ENCODE data around the gene ATP2B1. TPM values are rescaled to one million over a fixed set of nuclear protein-coding genes. Genes with fewer than 3 reads are reported as not detected.

ATP2B1 gene
- total and polyA plus RNA-seq, 7 experiments from 2014 or later, result 11.0 to 101 (median 43.3) TPM

DNA sequence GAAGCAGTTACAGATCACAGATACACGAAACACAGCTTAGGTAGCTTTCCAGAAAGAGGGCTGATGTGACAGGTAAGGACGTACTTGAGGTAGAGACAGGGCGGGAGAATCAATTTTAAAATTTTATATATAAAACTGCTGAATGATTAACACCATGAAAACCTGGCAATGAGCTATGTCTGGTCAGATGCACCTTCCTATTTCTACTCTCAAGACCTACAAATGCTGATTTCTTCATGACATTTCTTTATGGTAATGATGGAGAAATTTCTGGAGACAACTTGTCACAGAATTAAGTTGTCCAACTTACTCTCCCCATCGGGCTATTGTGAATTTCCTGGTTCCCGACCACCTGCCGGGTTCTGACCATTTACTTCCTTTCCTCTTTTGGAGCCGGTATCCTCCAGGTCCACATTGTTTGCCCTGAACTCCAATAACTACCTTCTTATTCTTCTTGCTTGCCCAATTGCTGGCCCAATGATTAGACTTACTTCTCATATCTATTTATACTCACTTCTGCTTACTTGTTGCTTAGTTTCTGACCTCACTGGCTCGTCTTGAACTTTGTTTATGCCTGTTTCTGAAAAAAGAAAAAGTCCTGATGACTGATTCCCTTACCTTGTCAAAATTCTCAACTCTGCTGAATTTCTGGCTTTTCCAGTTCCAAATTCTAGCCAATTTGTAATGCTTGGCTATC is 12.8 kb upstream of the ATP2B1 start:
- no peak overlapping the region for H3K27ac ChIP-seq (ENCODE audit: low read depth, low read length)
- H3K9me3 ChIP-seq (ENCODE audit: control insufficient read depth in 2 of 3, low read length in 3 of 3), result no peaks in the 10 kb centered on the region
- no peaks in the 10 kb centered on the region for H3K27me3 ChIP-seq (ENCODE audit: control insufficient read depth in 2 of 2, insufficient read depth in 2 of 2, low read length in 2 of 2)
- peaks cover 0 to 3% (median 0%) of the 10 kb centered on the region in 5 donors for H3K36me3 Mint-ChIP-seq
- DNase-seq, result no peak
- H3K4me3 Mint-ChIP-seq, result no peak overlapping the region
- no peak overlapping the region for H3K27ac Mint-ChIP-seq
- H3K27me3 Mint-ChIP-seq, result no peaks in the 10 kb centered on the region
- peaks cover 0 to 6% (median 0%) of the 10 kb centered on the region in 7 donors for H3K4me1 Mint-ChIP-seq
- POLR2A ChIA-PET, result interaction anchor here (1.2 kb wide), 1 partner anchor 12 kb away, joined by 3 read pairs; no protein-coding TSS in a partner anchor
- CTCF ChIA-PET, result interaction anchor here (0.7 kb wide), 1 partner anchor 298 kb away, joined by 3 read pairs; no protein-coding TSS in a partner anchor
- H3K4me1 ChIP-seq (ENCODE audit: control insufficient read depth in 2 of 2, insufficient read depth in 2 of 2, low read length in 2 of 2), result no peaks in the 10 kb centered on the region
- intact Hi-C loops (cut with micrococcal nuclease), result no loop called here
- peaks cover 0 to 5% (median 0%) of the 10 kb centered on the region in 11 donors for H3K9me3 Mint-ChIP-seq
- no peak overlapping the region for H3K4me3 ChIP-seq (ENCODE audit: low read length)
- ATAC-seq, result peak; percentile 74
- H3K36me3 ChIP-seq (ENCODE audit: control insufficient read depth in 2 of 3, insufficient read depth in 3 of 3, low read length in 3 of 3), result no peaks in the 10 kb centered on the region

DNA sequence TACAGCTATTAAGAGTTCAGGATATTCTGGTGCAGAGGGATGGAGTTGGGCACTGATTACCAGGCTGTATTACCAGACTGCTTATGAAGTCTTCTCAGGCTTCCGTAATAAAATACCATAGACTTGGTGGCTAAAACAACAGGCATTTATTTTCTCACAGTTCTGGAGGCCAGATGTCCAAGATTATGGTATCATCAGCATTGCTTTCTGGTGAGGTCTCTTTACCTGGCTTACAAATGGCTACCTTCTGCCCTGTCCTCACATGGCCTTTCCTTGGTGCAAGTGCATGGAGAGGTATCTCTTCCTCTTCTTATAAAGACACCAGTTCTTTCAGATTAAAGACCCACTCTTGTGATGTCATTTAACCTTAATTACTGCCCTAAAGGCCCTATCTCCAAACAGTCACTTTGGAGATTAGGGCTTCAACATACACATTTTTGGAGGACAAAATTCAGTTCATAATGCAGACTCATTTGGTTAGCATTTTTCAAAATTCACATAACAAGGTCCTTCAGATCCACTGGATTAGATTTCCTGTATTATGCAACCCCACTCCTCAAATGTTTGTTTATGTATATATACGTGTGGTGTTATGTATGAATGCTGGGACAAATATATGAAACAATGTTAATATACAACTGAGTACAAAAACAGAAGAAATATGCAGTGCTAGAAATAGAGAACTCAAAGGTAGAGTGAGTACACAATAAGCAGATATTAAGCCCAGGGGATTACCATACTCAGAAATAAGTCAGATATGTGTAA is 9.3 kb upstream of the ATP2B1 start:
- intact Hi-C loops (cut with micrococcal nuclease), result no loop called here
- Mint-ChIP-seq H3K27me3 (peaks cover 0 to 9% (median 0%) of the 10 kb centered on the region in 5 donors), H3K4me3 (no peak overlapping the region), H3K4me1 (peaks cover 0 to 6% (median 0%) of the 10 kb centered on the region in 7 donors), H3K36me3 (peaks cover 0 to 10% (median 7%) of the 10 kb centered on the region in 5 donors), H3K9me3 (peaks cover 0 to 20% (median 10%) of the 10 kb centered on the region in 11 donors), H3K27ac (no peak overlapping the region)
- Histone ChIP-seq H3K27me3 (ENCODE audit: control insufficient read depth in 2 of 2, insufficient read depth in 2 of 2, low read length in 2 of 2) (no peaks in the 10 kb centered on the region), H3K9me3 (ENCODE audit: control insufficient read depth in 2 of 3, low read length in 3 of 3) (peaks cover 0 to 10% (median 0%) of the 10 kb centered on the region in 3 experiments), H3K27ac (ENCODE audit: low read depth, low read length) (no peak overlapping the region), H3K36me3 (ENCODE audit: control insufficient read depth in 2 of 3, insufficient read depth in 3 of 3, low read length in 3 of 3) (no peaks in the 10 kb centered on the region), H3K4me3 (ENCODE audit: low read length) (no peak overlapping the region), H3K4me1 (ENCODE audit: control insufficient read depth in 2 of 2, insufficient read depth in 2 of 2, low read length in 2 of 2) (no peaks in the 10 kb centered on the region)
- ChIA-PET POLR2A (no interaction called here), CTCF (no interaction called here)
- ATAC-seq (no peak), DNase-seq (no peak)

GRCh38 chr12:89712706-89713105 is 4.1 kb upstream of the ATP2B1 start:
- no peak overlapping the region for H3K4me3 Mint-ChIP-seq
- H3K36me3 ChIP-seq (ENCODE audit: control insufficient read depth in 2 of 3, insufficient read depth in 3 of 3, low read length in 3 of 3), result peaks cover 0 to 4% (median 0%) of the 10 kb centered on the region in 3 experiments
- H3K27ac ChIP-seq (ENCODE audit: low read depth, low read length), result no peak overlapping the region
- peaks cover 0 to 12% (median 10%) of the 10 kb centered on the region in 7 donors for H3K4me1 Mint-ChIP-seq
- DNase-seq (no peak), ATAC-seq (no peak)
- peaks cover 0 to 25% (median 10%) of the 10 kb centered on the region in 11 donors for H3K9me3 Mint-ChIP-seq
- ChIA-PET CTCF (interaction anchor here (0.6 kb wide), 2 partner anchors 221 to 262 kb away, joined by 3 to 4 read pairs; no protein-coding TSS in a partner anchor), POLR2A (no interaction called here)
- H3K27me3 Mint-ChIP-seq, result peaks cover 0 to 39% (median 0%) of the 10 kb centered on the region in 5 donors
- H3K4me1 ChIP-seq (ENCODE audit: control insufficient read depth in 2 of 2, insufficient read depth in 2 of 2, low read length in 2 of 2), result peaks cover 0 to 4% of the 10 kb centered on the region in 2 donors
- H3K4me3 ChIP-seq (ENCODE audit: low read length), result no peak overlapping the region
- peaks cover 0 to 10% (median 0%) of the 10 kb centered on the region in 3 experiments for H3K9me3 ChIP-seq (ENCODE audit: control insufficient read depth in 2 of 3, low read length in 3 of 3)
- H3K27ac Mint-ChIP-seq, result no peak overlapping the region
- intact Hi-C loops (cut with micrococcal nuclease), result no loop called here
- H3K36me3 Mint-ChIP-seq, result peaks cover 0 to 10% (median 5%) of the 10 kb centered on the region in 5 donors
- H3K27me3 ChIP-seq (ENCODE audit: control insufficient read depth in 2 of 2, insufficient read depth in 2 of 2, low read length in 2 of 2), result no peaks in the 10 kb centered on the region

DNA sequence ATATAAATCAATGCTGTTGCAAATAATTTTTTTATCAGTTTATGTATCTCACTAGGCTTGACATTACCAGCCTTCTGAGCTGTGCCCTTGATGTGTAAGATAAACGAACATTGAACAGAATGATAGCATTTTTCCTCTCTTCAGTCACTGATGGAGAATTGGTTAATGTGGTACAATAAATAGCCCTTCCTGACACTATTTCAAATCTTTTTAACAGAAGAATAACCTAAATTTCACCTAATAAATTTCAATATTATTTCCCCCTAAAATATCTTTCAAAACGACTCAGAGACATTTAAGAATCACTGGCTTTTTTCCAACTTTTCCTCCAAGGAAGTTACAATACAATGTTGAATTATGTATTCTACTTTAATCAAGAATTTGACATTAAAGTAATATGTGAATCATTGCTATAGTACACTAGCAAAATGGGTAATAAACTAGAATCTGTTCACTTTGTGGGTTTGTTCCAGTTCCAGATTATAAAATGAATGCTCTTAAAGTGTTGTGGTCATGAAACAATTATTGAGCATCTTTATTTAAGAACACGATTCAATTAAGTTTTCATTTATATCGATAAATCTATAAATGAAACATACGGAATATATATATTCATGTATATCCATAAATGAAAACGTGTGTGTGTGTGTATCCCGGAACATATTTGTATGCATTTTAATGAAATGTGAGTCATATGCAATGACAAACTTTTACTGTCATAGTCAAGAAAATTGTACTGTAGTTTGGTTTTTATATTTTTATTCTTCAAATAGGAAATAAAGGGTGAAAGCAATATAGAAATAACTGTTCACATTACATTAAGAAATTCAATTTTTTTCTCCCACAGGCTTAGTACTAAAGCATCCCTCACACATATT is 2.5 kb upstream of the ATP2B1 start:
- Histone ChIP-seq H3K4me3 (ENCODE audit: low read length) (no peak overlapping the region), H3K27me3 (ENCODE audit: control insufficient read depth in 2 of 2, insufficient read depth in 2 of 2, low read length in 2 of 2) (no peaks in the 10 kb centered on the region), H3K9me3 (ENCODE audit: control insufficient read depth in 2 of 3, low read length in 3 of 3) (peaks cover 0 to 10% (median 0%) of the 10 kb centered on the region in 3 experiments), H3K27ac (ENCODE audit: low read depth, low read length) (no peak overlapping the region), H3K36me3 (ENCODE audit: control insufficient read depth in 2 of 3, insufficient read depth in 3 of 3, low read length in 3 of 3) (peaks cover 0 to 4% (median 0%) of the 10 kb centered on the region in 3 experiments), H3K4me1 (ENCODE audit: control insufficient read depth in 2 of 2, insufficient read depth in 2 of 2, low read length in 2 of 2) (peaks cover 11 to 13% of the 10 kb centered on the region in 2 donors)
- Mint-ChIP-seq H3K9me3 (peaks cover 0 to 25% (median 10%) of the 10 kb centered on the region in 11 donors), H3K27me3 (peaks cover 0 to 47% (median 0%) of the 10 kb centered on the region in 5 donors), H3K27ac (peak overlapping the region in 6 of 9 donors; percentile 85 to 100 (median 96)), H3K4me1 (peaks cover 9 to 26% (median 22%) of the 10 kb centered on the region in 7 donors), H3K4me3 (peak overlapping the region in 8 of 10 donors; percentile 29 to 99 (median 92)), H3K36me3 (peaks cover 0 to 10% (median 4%) of the 10 kb centered on the region in 5 donors)
- intact Hi-C loops (cut with micrococcal nuclease), result no loop called here
- ChIA-PET CTCF (no interaction called here), POLR2A (no interaction called here)
- ATAC-seq (no peak), DNase-seq (no peak)

DNA sequence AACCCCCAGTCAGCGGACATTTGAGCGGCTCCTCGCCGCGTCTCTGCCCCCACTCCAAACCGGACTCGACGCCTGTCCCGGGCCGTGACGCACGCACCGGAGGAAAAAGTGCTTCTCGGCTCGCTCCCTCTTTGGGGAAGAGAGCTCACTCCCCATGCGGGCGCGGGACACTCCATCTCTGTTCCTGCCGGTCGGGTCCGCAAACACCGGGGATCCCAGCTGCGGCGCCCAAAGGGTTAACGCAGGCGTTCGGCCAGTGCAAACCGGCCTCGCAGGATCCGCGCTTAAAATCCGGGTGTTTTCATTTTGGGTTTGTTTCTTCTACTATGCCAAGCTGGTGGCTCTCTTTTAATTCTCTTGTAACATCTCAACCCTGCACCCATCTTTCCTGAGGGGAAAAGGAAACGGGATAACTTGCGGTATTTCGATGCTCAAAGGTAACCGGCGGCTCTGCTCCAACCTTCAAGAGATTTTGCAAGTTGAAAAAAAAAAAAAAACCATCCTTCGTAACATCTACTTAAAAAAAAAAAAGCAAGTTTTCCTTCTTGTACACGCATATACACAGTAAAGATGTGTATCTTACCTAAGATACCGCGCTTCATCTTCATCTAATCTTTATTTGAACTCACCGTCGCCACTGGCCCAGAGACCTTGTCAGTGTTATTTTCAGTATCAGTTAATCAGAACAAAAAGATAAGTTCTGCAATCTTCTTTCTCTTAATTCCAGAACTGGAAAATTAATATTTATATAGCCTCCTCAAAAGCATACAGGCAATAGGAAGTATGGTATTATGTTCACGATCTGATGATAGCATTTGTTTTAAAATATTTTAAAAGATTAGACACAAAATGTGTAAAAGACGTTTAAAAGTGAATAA is 1.6 kb upstream of the ATP2B1 start:
- Mint-ChIP-seq H3K9me3 (peaks cover 0 to 20% (median 7%) of the 10 kb centered on the region in 11 donors), H3K27ac (peak overlapping the region; percentile 85 to 100 (median 95)), H3K4me3 (peak overlapping the region; percentile 89 to 99 (median 93)), H3K27me3 (peaks cover 0 to 53% (median 0%) of the 10 kb centered on the region in 5 donors), H3K36me3 (peaks cover 0 to 6% (median 4%) of the 10 kb centered on the region in 5 donors), H3K4me1 (peaks cover 12 to 33% (median 29%) of the 10 kb centered on the region in 7 donors)
- ChIA-PET POLR2A (interaction anchor here (1.2 to 2.5 kb wide), 7 partner anchors 57 to 430 kb away, joined by 4 to 26 read pairs (median 7); partner anchors contain the start of gene GALNT4), CTCF (interaction anchor here (1.3 to 1.7 kb wide), 2 partner anchors 52 to 240 kb away, joined by 4 read pairs; no protein-coding TSS in a partner anchor)
- H3K27ac ChIP-seq (ENCODE audit: low read depth, low read length), result peak overlapping the region; percentile 92
- H3K9me3 ChIP-seq (ENCODE audit: control insufficient read depth in 2 of 3, low read length in 3 of 3), result peaks cover 0 to 10% (median 0%) of the 10 kb centered on the region in 3 experiments
- H3K36me3 ChIP-seq (ENCODE audit: control insufficient read depth in 2 of 3, insufficient read depth in 3 of 3, low read length in 3 of 3), result peaks cover 0 to 4% (median 0%) of the 10 kb centered on the region in 3 experiments
- DNase-seq, result peak in 6 of 9 donors; percentile 22 to 47 (median 40)
- ATAC-seq, result no peak
- H3K27me3 ChIP-seq (ENCODE audit: control insufficient read depth in 2 of 2, insufficient read depth in 2 of 2, low read length in 2 of 2), result no peaks in the 10 kb centered on the region
- intact Hi-C loops (cut with micrococcal nuclease), result loop anchor here (1.0 to 5.0 kb wide), 22 partner anchors 46 to 1675 kb away; partner anchors contain the start of genes CEP290 (in 2 of the 2), DUSP6 (in 2 of the 2), TMTC3 (in 2 of the 2) and POC1B (in 1 of the 2)
- H3K4me3 ChIP-seq (ENCODE audit: low read length), result peak overlapping the region; percentile 90
- peaks cover 11 to 15% of the 10 kb centered on the region in 2 donors for H3K4me1 ChIP-seq (ENCODE audit: control insufficient read depth in 2 of 2, insufficient read depth in 2 of 2, low read length in 2 of 2)
